Stomach (tissue), 9 donors: ENCODE measurements around the gene ERBB4. TPM values are rescaled to one million over a fixed set of nuclear protein-coding genes. Genes with fewer than 3 reads are reported as not detected.

ENCODE experiments used
- DNase-seq, 2 donors: peaks; one replicate each; pipeline versions ENCODE4 v3.0.0 to v3.0.0-alpha.2; 2013 to 2019
- H3K27ac ChIP-seq, 5 donors: fragments of 200-600 bp in 4 of 5; sonication (generic) in 4 of 5; one replicate each; pipeline ENCODE4 v1.5.1; 2013 to 2019; ENCODE audit warnings: mild to moderate bottlenecking in 1 of 5, moderate library complexity in 1 of 5
- H3K27me3 ChIP-seq, 3 donors: fragments of 200-600 bp; sonication (generic); one replicate each; pipeline ENCODE4 v1.5.1; 2017 to 2019; ENCODE audit warnings: mixed run types in 1 of 3
- H3K36me3 ChIP-seq, 4 donors: fragments of 200-600 bp; sonication (generic); 1 replicate in 3 of 4; 2 replicates in 1 of 4; pipeline ENCODE4 v1.5.1; 2016 to 2019
- H3K4me1 ChIP-seq, 4 donors: fragments of 200-600 bp; sonication (generic); one replicate each; pipeline ENCODE4 v1.5.1; 2016 to 2019
- H3K4me3 ChIP-seq, 4 donors: fragments of 200-600 bp; sonication (generic) in 3 of 4; one replicate each; pipeline ENCODE4 v1.5.1; 2016 to 2019; ENCODE audit warnings: mild to moderate bottlenecking in 1 of 4
- H3K9me3 ChIP-seq, 4 donors: fragments of 200-600 bp; sonication (generic); one replicate each; pipeline ENCODE4 v1.5.1; 2016 to 2019
- EP300 ChIP-seq: sonication (generic); formaldehyde crosslinking; IDR thresholded peaks from one replicate; pipeline ENCODE4 v1.6.1; 2017; ENCODE audit warnings: antibody characterized with exemption
- POLR2A ChIP-seq, 4 donors: fragments of 450-650 bp; IDR thresholded peaks; one replicate each; pipeline ENCODE4 v1.6.1; 2016; ENCODE audit warnings: antibody characterized with exemption in 4 of 4, control low read depth in 2 of 4, mild to moderate bottlenecking in 1 of 4, moderate library complexity in 1 of 4
- POLR2AphosphoS5 ChIP-seq, 3 donors: sonication (generic); formaldehyde crosslinking; IDR thresholded peaks; one replicate each; pipeline ENCODE4 v1.6.1; 2016; ENCODE audit warnings: antibody characterized with exemption in 3 of 3
- WGBS, 5 donors: extraction: QIAGEN DNeasy Blood & Tissue Kit in 3 of 5; methylation state at CpG; one replicate each; pipeline versions ENCODE4 v1.1.5 to v1.1.7; 2013 to 2018; 5-methylcytosine and 5-hydroxymethylcytosine counted together
- intact Hi-C: fragments of 100-400 bp; cut with DNase I; formaldehyde crosslinking; loops from one replicate; pipeline ENCODE4 v1.15.1; 2023; ENCODE audit warnings: low total_unique reads
- polyA plus RNA-seq, 3 donors: library from polyadenylated mRNA; stranded (reverse); fragments of 200-250 nt; gene quantifications; one replicate each; pipeline ENCODE4 v1.2.3, GENCODE V29; 2013
- total RNA-seq, 5 donors: library from RNA; depleted of rRNA; stranded (reverse); fragments of >200 nt; gene quantifications; one replicate each; pipeline versions ENCODE4 v1.1.0 to v1.2.3, GENCODE V29; 2014 to 2016
- TF ChIP-seq, protein P1 (sequence below), 7 experiments: fragments of 450-650 bp in 4 of 7; fragments of 200-600 bp in 3 of 7; sonication (generic) in 3 of 7; IDR thresholded peaks; one replicate each; pipeline ENCODE4 v1.5.1; 2016 to 2019; ENCODE audit warnings: antibody characterized with exemption in 7 of 7, control low read depth in 2 of 7, mild to moderate bottlenecking in 1 of 7
- donor health status: healthy with polysubstance abuse.
- donor health status: Bipolar disorder and iron deficiency.
- donor health status: healthy.

Gene ERBB4
- total and polyA plus RNA-seq, 8 donors, result 0.12 to 2.5 (median 0.45) TPM; not detected in 1

DNA sequence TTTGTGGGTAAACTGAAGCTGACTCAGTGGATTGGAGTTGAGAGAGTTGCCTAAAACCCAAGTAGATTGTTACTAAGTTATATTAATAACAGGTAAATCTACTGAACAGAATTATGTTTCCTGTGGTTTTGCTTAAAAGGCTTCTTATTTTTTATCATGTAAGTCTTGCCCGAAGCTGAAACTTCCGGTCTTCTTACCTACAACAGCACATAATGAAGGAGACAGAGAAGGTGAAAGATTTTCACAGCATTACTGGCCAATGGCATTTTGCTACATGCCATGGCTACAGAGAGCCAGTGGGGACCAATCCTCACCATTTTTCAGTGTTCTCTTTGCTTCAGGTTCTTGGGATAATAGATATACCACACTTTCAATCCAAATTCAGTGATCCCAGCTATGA, 220.0 kb downstream of the ERBB4 start:
- TF ChIP-seq EP300 (no peak), POLR2A (IDR thresholded peaks at IDR 0.05) (no peak), POLR2AphosphoS5 (IDR thresholded peaks at IDR 0.05) (no peak)
- TF ChIP-seq, protein P1, sequence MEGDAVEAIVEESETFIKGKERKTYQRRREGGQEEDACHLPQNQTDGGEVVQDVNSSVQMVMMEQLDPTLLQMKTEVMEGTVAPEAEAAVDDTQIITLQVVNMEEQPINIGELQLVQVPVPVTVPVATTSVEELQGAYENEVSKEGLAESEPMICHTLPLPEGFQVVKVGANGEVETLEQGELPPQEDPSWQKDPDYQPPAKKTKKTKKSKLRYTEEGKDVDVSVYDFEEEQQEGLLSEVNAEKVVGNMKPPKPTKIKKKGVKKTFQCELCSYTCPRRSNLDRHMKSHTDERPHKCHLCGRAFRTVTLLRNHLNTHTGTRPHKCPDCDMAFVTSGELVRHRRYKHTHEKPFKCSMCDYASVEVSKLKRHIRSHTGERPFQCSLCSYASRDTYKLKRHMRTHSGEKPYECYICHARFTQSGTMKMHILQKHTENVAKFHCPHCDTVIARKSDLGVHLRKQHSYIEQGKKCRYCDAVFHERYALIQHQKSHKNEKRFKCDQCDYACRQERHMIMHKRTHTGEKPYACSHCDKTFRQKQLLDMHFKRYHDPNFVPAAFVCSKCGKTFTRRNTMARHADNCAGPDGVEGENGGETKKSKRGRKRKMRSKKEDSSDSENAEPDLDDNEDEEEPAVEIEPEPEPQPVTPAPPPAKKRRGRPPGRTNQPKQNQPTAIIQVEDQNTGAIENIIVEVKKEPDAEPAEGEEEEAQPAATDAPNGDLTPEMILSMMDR (IDR thresholded peaks at IDR 0.05), result no peak
- H3K36me3 ChIP-seq, result no peaks in the 10 kb centered on the region
- WGBS, 5 donors, result 88 to 93% (median 91%) methylated on average over 2 of the region's 2 CpGs
- intact Hi-C loops, result no loop called here
- H3K9me3 ChIP-seq, result no peaks in the 10 kb centered on the region
- H3K27ac ChIP-seq, result no peak overlapping the region
- no peak for DNase-seq
- no peaks in the 10 kb centered on the region for H3K4me1 ChIP-seq
- no peak overlapping the region for H3K4me3 ChIP-seq
- H3K27me3 ChIP-seq, result no peaks in the 10 kb centered on the region

DNA sequence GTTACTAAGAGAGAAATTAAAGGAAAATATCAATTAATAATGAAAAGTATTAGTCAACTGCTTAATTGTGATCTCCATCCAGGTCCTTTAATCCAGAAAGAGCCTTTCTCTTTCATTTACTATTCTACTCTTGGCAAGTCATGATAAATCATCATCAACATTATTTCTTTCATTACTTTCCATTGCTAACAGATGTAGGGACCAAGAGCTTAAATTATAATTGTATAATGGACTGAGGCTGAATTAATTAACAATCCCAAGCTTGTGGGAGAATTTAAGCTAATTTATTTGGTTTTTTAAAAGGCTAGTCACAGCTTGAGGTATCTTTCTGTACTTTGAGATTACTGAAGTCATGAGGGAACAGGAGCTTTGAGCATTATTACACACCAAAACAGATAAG, 223.9 kb downstream of the ERBB4 start:
- Histone ChIP-seq H3K4me3 (no peak overlapping the region), H3K4me1 (no peaks in the 10 kb centered on the region), H3K27me3 (no peaks in the 10 kb centered on the region), H3K36me3 (no peaks in the 10 kb centered on the region), H3K9me3 (no peaks in the 10 kb centered on the region), H3K27ac (no peak overlapping the region)
- DNase-seq, result no peak
- intact Hi-C loops, result no loop called here
- TF ChIP-seq POLR2A (IDR thresholded peaks at IDR 0.05), result no peak
- no peak for TF ChIP-seq POLR2AphosphoS5 (IDR thresholded peaks at IDR 0.05)
- TF ChIP-seq EP300, result no peak
- TF ChIP-seq, protein P1 (IDR thresholded peaks at IDR 0.05), result no peak

DNA sequence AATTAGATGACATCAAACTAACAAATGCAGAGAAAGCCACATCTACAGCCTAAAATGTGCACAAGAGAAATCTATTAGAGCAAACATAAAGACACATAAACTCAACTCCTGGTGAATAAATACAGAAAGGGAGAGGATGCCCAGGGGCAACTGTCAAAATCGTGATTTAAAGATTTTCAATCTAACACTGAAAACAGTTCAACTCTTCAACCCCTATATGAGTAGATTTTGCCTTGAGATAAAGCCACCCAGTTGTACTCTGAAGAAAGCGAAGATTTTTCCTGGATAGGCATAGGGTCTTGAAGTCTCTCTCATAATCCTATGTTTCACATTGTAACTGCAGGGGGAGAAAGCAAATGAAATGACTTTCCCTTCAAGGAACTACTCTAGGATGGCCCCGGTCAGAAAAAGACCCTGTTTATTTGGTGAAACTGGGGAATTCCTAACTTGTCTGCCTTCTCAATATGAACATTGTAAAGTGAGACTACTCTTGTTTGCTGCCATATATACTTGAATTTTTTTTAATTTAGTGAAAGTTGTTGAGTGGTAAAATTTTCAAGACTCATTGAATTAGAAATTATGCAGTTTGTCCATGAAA, 226.7 kb downstream of the ERBB4 start:
- H3K36me3 ChIP-seq, result no peaks in the 10 kb centered on the region
- H3K4me3 ChIP-seq, result no peak overlapping the region
- no peak for DNase-seq
- H3K27me3 ChIP-seq, result no peaks in the 10 kb centered on the region
- intact Hi-C loops, result no loop called here
- no peaks in the 10 kb centered on the region for H3K4me1 ChIP-seq
- WGBS, 5 donors, result 73 to 84% (median 74%) methylated on average over 3 of the region's 3 CpGs
- H3K27ac ChIP-seq, result no peak overlapping the region
- H3K9me3 ChIP-seq, result no peaks in the 10 kb centered on the region
- no peak for TF ChIP-seq POLR2AphosphoS5 (IDR thresholded peaks at IDR 0.05)
- TF ChIP-seq, protein P1 (IDR thresholded peaks at IDR 0.05), result no peak
- no peak for TF ChIP-seq EP300
- no peak for TF ChIP-seq POLR2A (IDR thresholded peaks at IDR 0.05)

DNA sequence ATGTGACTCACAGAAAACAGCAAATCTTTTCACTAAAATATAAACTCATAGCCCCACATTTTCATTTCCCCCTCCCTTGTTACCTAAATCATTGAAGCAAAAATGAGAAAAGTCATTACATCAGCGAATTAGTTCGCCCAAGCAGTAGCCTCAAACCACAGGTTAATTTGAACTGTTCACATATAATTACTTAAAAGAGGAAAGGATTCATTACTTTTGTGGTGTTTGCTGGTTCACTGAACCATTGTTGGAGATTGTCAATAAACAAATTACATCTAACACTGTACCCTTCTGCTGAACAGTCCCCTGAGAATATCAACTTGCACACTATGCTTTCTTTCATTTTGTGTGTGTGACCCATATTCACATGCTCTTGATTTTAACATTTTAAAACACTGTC, 238.7 kb downstream of the ERBB4 start:
- 75 to 93% (median 90%) methylated on average over 2 of the region's 2 CpGs for WGBS, 5 donors

More for the DNA sequence above, 238.7 kb downstream of the ERBB4 start:
- Histone ChIP-seq H3K27me3 (no peaks in the 10 kb centered on the region), H3K36me3 (no peaks in the 10 kb centered on the region), H3K27ac (no peak overlapping the region), H3K4me3 (no peak overlapping the region), H3K4me1 (no peaks in the 10 kb centered on the region), H3K9me3 (no peaks in the 10 kb centered on the region)
- intact Hi-C loops, result no loop called here
- no peak for TF ChIP-seq POLR2AphosphoS5 (IDR thresholded peaks at IDR 0.05)
- TF ChIP-seq, protein P1 (IDR thresholded peaks at IDR 0.05), result no peak
- TF ChIP-seq POLR2A (IDR thresholded peaks at IDR 0.05), result no peak
- no peak for TF ChIP-seq EP300
- no peak for DNase-seq
